ENCODE data around the gene KLK13.

The KLK13 gene

GRCh38 chr19:51018745-51019543 is 45.9 kb downstream of the KLK13 start:
- DNase-seq, result no peak

- no peak for DNase-seq
Observed at GRCh38 chr19:51016798-51017683, 47.9 kb downstream of the KLK13 start.

- no peak for DNase-seq
Observed at GRCh38 chr19:51015691-51016267, 49.1 kb downstream of the KLK13 start.

GRCh38 chr19:51014242-51014641 is 50.6 kb downstream of the KLK13 start:
- no peak for DNase-seq

- no peak for DNase-seq
Observed at GRCh38 chr19:51012661-51013190, 52.2 kb downstream of the KLK13 start.

GRCh38 chr19:51010066-51010795 is 54.7 kb downstream of the KLK13 start:
- no peak for DNase-seq

GRCh38 chr19:51009061-51009891 is 55.6 kb downstream of the KLK13 start:
- no peak for DNase-seq

GRCh38 chr19:51007488-51007887 is 57.4 kb downstream of the KLK13 start:
- DNase-seq, result no peak

GRCh38 chr19:51006406-51006805 is 58.5 kb downstream of the KLK13 start:
- DNase-seq, result no peak

All from NCI-H1048 (cell line).